Left kidney (tissue), 2 donors: ENCODE measurements around the gene PTK7. TPM values are rescaled to one million over a fixed set of nuclear protein-coding genes. Genes with fewer than 3 reads are reported as not detected.

Experiments used
- DNase-seq: peaks from one replicate; pipeline ENCODE4 v3.0.0-alpha.2; 2013
- polyA plus RNA-seq: library from polyadenylated mRNA; unstranded; fragments of 120-200 nt; gene quantifications from one replicate; pipeline ENCODE4 v1.2.1, GENCODE V29; 2013; ENCODE audit not compliant: insufficient read length

Gene PTK7
- polyA plus RNA-seq, 1 donor = 213 TPM

DNA sequence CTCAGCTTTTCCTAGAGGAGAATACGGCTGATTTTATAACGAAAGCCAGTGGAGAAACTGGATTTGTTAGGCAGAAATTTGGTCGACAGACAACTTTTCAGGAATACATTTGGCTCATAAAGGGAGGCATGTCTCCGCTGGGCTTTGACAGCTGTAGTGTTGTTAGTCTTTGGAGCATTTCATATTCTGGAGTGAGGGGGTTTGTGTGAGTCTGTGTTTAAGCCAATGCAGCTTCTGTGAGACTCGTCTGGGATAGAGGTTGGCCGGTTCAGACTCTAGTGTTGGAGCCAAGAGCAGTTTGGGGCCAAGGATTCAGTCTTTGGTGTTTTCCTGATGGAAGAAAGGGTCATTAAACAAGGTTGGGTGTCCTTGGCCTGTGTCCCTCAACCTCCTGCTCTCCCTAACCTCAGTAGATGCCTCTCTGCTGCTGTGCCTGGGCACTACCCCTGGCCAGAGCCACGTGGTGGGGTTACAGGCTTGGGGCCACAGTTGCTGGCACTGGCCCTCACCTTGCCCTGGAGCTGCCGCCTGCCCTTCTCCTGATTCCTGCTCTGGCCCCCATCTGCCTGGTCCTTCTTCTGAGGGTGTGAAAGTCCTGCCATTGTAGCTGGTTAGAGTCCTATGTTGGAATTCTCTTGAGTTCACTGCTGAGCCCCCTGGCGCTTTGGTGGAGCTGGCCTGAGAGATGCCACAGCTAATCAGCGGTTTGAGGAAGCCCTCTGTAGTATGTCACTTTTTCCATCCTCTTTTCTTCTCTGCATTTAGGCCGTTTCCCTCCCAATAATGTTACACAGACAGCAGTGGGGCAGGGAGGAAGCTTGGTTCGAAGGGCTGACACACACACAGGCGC lies 6.9 kb downstream of the PTK7 start:
- no peak for DNase-seq

DNA sequence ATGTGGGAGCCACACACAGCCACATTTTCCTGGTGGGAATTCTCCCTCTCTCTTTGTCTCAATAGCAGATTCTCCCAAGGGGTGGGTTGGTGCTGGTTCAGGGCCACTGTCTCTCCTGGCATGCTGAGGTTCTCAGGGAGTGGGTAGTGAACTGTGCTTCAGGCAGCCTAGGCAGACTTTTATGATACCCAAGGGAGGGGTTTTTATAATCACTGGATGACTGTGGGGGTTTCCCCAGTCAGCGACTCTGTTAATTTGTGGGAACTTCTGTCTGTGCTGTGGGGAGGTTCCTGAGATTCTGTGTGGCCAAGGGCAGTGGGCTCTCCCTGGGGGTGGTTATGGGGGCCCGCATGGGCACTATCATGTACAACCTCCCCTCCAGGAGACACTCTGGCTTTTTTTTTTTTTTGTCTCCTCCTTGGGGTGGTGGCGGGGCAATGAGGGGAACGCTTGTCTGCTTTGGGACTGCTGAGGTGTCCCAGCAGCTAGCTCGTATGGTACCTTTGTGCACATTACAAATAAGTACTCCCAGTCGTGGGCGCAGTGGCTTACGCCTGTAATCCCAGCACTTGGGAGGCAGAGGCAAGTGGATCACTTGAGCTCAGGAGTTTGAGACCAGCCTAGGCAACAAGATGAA lies 10.0 kb downstream of the PTK7 start:
- DNase-seq = no peak

DNA sequence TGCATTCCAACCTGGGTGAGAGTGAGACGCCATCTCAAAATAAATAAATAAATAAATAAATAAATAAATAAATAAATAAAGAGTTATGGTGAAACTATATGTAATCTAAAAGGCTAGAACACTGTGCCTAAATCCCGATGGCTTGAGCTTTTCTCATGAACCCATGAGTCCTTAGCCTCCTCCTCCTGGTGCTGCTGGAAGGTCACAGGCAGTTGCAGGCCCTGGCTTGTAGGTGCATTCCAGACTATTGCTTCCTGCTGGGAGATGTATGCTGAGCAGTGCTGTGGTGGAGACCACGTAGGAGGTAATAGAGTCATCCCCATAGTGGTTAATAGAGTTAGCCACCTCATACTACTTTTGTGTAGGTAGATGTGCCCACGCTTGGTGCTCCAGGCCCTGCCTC lies 12.5 kb downstream of the PTK7 start:
- no peak for DNase-seq

DNA sequence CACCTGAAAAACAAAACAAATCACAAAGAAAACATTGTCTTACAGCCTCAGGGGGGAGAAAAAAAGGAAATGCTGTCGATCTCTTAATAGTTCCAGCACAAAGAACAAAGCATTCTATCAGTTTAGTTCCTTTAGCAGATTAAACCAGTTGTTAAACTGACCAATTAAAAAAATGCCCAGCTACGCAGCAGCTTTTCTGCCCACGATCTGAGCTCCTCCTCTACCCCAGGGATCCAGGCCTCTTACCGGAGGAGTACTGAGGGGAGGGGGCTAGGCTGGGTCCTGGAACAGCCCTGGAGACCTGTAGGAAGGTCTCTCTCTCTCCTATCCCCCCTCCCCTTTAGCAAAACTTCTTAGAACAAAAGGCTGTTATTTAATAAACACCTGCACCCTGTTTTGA lies 13.4 kb downstream of the PTK7 start:
- DNase-seq = peak; percentile 57

DNA sequence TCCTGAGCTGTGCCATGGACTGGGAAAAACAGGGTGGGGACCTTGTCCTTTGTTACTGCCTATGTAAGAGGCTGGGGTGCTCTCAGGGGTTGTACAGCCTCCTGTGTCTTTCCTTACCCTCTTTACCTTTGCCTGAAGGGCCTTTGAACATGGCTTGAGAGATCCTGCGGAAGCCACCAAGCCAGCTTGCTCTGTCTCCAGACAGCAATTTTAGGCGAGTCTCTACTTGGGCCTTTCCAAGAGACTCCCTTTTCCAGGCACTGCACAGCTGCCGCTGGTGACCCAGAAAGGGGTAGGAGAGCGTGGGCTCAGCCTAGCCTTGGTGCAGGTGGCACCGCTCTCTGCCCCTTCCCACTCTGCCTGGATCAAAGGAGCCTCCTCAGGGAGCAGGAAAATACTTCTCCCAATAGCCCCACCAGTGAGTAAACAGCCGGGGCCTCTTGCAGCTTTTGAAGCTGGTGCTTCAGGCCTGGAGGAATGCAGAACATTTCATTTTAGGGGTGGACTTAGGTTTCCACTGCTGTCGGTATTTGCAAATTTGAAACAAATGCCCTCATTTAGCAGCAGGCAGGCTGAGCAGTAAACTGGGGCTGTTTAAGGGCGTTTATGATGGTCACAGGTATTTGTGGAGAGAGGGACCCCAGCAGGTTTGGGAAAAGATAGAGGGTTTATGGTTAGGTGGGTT lies 13.9 kb downstream of the PTK7 start:
- DNase-seq = peak; percentile 46

DNA sequence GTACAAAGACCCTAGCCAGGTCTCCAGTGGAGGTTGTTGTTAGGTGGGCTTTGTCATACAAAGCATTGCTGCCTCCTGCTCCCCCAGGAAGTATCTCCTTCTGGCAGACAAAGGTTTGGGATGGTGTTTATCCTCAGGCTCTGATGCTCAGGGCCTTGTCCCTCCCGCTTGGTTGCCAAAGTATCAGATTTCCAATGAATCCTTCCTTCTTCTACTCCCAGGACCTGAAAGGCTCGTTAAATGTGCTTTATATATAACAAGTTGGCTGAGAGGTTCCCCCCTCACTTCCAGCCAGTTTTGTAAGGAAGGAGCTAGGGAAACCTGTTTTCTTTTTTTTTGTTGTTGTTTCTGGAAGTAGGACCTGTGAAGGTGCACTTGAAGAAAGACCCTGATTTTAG lies 14.4 kb downstream of the PTK7 start:
- DNase-seq = peak; percentile 77

DNA sequence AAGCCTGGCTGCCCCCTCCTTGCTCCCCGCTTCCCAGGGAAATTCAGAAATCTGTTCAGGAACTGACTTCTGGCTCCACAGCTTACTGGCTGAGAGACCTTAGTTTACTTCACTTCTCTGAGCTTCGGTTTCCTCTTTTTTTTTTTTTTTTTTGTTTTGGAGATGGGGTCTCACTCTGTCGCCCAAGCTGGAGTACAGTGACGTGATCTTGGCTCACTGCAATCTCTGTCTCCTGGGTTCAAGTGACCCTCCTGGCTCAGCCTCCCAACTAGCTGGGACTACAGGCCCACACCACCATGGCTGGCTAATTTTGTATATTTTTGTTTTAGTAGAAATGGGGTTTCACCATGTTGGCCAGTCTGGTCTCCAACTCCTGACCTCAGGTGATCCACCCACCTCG lies 14.9 kb downstream of the PTK7 start:
- no peak for DNase-seq

DNA sequence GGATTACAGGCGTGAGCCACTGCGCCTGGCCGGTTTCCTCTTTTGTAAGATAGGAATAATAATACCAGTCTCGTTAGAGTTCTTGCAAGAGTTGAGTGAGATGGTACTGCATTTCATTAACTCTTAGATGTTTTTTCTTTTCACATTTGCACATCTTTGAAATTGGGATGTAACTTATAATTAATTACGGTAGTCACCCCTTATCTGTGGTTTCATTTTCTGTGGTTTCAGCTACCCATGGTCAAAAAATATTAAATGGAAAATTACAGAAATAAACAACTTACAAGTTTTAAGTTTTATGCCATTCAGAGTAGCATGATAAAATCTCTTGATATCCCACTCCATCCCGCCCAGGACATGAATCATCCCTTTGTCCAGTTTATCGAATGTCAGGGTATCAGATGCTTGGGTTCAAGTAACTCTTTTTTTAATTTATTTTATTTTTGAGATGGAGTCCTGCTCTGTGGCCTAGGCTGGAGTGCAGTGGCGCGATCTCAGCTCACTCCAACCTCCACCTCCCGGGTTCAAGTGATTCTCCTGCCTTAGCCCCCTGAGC lies 15.4 kb downstream of the PTK7 start:
- DNase-seq = no peak

DNA sequence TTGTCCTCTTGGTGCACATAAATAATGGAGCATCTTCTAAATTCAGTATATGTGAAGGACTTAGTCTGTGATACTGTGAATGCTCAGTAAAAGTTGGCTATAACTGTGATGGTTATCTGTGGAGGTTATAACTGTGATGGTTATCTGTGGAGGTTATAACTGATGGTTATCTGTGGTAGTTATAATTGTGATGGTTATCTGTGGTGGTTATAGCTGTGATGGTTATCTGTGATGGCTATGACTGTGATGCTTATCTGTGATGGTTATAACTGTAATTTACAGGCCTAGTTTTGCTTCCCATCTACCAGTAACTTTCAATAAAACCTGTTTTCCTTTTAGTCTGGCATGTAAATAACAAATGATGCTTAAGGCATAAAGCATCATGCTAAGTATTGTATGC lies 16.5 kb downstream of the PTK7 start:
- DNase-seq = no peak

DNA sequence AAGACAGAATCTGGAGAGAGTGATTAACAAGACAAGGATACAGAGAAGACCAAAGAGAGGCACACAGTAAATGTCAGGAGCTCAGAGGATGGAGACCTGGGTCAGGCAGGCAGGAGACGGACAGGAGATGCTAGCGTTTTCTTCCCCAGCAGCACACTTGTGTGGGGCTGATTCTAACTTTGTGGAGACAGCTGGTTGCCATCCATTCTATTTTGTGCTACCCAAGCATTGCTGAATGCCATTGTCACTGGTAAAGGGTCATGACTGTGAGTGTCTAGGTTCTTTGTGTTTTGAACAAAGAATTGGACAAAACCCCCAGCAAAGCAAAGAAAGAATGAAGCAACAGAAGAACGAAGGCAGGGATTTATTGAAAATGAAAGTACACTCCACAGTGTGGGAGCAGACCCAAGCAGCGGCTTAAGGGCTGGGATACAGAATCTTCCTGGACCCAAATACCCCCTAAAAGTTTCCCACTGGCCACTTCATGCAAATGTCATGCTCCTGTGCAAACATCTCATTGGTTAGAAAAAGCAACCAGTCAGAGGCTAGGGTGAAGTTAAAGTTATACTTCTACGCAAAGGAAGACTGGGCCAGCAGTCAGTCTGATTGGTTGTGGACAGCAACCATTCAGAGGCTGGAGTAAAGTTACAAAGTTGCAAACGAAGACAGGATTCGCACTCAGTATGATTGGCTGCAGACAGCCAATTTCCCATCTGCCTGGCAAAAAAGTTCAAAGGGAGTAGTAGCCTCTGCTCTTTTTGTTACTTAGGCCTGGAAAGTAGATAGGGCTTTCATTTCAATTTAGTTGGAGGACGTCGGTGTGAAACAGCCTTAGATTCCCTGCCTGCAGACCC lies 17.5 kb downstream of the PTK7 start:
- DNase-seq = no peak

DNA sequence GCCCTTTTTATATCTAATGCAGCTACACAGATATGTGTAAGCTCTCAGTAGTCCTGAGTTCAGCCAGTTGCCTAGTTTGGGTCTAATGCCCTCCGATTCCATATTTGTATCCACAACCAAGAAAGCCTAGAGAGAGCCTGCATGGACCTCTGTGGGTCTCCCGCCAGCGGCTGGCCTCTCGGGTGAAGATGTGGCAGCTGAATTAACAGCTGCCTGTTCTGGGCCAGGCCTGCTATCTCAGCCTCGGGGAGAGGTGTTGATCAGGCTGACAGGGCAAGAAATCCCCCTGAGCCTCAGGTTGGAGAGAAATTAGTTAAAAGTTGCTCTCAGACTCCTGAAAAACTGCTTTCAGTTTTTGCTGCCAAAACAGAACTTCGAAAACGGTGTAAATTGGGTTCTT lies 19.8 kb downstream of the PTK7 start:
- no peak for DNase-seq

DNA sequence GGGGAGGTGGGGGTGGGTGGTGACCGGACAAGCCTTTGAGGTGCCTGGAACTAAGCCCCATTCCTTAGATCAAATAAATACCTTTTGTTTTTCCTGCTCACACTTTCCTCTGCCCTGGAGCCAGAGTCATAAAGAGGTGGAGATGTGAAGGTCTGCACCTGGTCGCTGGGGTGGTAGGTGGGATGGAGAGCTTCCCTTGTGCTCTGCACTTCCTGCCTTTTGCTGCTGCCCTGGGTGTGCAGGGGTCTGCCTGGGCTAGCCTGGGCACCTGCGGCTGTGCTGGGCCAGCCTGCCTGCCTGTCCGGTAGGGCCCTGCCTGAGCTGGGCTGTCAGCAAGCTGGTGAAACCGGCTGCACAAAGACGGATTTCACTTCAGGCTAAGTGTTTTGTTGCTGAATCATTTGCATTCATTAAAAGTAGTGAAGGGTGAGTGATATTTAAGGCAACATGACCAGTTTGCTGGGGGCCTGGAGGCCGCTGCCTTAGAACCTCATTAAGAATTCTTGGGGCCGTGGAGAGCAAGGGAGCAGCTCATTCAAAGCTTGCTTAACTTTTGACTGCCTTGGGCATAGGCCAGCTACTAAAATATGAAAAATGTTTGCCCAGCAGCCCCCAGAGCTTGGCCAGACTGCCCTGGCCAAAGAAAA lies 20.5 kb downstream of the PTK7 start:
- peak; percentile 48 for DNase-seq

DNA sequence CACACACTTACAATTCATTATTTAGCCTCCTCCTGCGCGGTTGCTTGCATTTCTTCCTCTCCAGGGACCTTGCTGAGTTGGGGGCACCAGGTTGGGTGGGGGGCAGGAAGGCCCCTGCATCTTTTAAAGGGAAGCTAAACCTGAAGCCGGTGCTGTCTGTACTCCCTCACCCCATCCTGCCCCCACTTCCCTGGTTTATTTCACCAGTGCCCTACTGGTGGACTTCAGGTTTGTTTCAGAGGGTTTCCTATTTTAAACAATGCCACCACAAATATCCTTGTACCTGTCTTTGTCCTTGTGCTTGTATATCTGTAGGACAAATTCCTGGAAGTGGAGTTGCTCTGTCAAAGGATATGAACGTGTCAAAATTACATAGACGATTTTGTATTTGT lies 21.0 kb downstream of the PTK7 start:
- DNase-seq = no peak

DNA sequence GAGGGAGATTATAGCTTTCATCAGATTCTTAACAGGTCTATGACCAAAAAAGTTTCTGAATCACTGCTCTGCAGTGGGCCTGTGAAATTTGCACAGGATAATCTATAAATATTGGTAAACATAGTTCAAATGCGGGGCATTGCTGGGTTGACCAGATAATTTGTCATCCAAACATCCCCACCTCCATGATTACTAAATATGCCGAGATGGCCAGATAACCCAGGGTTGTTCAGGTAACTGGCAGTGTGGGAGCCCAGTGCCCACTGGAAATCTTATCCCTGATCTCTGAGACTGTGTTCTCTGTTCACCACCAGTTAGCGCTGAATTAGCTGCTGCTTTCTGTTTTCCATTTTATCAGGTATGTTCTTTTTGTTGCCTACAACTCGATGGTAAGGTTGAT lies 21.4 kb downstream of the PTK7 start:
- no peak for DNase-seq

DNA sequence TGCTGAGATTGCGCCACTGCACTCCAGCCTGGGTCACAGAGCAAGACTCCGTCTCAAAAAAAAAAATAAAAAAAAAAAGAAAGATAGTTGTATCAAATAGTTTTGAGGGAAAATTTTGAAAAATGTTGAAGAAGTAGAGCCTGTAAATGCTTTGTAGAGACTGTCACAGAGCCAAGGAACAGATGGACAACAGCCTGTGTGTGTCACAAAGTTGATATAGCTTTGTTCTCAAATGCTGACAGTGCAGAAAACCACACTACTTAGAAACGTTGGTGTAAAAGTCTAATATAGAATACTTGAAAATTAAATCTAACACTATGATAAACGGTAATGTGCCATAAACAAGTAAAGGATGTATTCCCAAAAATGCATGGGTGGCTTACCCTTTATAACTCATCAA lies 25.4 kb downstream of the PTK7 start:
- DNase-seq = peak; percentile 60

DNA sequence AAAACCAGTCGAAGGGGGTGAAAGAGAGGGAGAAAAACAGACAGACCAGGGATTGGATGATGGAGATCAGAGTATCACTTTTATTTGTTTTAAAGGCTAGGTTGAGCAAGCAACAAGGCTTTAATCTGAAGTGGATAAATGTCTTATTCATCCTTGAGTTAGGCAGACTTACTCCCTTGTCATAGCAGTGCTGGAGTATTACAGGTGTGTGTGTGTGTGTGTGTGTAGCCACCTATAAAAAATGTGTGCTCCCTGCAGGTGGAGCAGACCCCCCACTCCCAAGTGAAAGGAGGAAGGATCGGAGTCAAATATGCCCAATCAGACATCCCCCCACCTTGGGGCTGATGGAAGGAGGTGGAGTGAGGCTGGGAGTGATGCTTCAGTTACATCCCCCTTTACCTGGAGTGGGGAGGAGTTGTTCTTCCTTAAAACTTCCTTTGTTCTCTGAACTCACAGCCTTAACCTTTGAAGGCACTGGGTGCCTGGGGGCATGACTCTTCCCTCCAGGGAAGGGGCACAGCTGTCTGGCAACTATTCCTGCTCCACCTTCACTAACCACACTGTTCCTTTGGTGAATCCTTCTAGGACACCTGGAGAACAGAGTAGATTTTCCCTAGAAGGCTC lies 27.3 kb downstream of the PTK7 start:
- DNase-seq = no peak

DNA sequence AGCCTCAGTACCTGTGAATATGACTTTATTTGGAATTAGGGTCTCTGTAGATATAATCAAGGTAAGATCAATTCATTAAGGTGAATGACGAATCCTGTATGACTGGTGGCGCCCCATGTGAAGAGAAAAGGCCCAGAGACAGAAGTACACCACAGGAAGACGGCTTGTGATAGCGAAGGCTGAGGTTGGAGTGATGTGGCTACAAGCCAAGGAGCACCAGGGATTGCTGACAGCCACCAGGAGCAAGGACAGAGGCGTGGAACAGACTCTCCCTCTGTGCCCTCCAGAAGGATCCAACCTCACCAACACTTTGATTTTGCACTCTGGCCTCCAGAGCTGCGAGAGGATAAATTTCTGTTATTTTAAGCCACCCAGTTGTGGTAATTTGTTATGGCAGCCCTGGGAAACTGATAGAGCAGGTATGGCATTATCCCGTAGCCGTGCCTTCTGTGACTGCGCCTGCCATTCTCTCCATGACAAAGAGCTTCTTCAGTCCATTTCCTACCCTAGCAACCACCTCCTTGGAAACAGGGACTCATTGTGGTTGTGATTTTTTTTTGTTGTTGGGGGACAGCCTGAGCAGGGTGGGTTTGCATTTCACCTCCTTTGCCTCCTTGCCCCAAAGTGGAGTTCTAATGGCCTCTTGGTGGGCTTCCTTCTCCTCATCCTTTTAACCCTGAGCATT lies 29.6 kb downstream of the PTK7 start:
- no peak for DNase-seq

DNA sequence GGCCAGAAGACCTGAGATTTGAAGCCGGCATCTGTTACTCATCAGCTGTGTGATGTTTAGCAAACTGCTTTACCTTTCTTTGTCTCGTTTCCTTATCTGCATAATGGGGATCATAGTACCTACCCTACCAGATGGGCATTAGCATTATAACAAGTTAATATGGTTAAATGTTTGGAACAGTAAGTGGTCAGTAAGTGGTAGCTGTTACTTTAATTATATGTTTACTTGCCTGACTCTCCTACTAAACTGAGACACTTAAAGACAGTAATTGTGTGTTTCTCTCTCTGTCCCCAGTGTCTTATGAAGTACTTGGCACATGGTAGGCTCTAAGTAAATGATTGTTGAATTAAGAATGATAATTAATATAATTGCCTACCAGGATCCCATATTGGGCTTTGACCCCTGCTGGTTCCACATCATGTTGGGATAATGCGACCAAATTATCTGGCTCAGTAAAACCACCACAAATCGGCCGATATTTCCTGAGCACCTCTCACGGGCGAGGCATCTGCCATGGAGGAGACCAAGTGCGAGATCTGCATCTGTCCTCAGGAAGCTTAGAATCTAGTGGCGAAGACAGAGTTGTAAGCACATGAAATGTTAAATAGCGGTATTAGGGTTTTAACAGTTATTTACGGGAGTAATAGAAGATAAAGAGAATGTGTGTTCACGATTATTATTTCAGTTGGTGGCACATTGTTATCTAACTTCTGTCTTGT lies 31.4 kb downstream of the PTK7 start:
- DNase-seq = no peak

DNA sequence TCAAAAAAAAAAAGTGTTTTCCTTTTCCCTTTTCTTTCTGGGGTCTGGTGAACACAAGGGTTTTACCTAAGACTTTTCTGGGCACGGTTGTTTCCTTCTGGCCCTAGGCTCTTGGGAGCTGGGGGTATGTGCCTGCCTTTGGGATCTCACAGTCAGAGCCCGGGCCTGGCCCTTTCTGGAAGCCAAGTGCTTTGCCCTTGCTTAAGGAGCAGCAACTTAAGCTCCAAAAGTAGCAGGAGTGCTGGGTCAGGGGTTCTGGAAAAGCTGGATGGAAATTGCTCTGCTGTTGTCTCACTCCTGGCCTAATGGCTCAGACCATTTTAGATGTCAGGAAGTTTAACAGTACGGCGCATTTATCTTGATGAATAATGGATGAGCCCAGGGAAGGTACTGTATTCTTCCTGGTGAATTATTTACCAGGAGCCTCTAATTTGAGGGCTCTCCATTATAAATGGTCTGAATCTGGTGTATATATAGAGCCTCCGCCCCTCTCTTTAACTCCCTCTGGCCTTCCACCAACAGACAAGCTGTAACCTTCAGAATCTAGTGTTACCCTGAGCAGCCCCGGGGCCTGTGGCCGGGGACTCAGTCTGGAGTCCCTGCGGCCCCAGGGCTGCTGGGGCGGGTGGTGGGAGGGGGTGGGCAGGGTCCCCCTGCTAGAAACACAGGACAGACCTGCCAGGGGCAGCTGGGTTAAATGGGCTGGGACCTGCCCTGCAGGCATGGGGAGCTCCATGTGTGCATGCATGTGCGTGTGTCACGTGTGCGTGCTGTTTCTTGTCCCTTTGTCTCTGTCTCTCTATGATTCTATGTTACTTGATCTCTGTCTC lies 37.5 kb downstream of the PTK7 start:
- no peak for DNase-seq
